SH-SY5Y (cell line): ENCODE data around the gene WDR53.

ENCODE experiments used
- GATA2 ChIP-seq: IDR thresholded peaks from 2 replicates; pipeline ENCODE4 v1.6.1; 2011; ENCODE audit warnings: mild to moderate bottlenecking, low read depth, low read length
- GATA3 ChIP-seq: IDR thresholded peaks from 2 replicates; pipeline ENCODE4 v1.6.1; 2011; ENCODE audit warnings: low read depth, mild to moderate bottlenecking, low read length, moderate library complexity

DNA sequence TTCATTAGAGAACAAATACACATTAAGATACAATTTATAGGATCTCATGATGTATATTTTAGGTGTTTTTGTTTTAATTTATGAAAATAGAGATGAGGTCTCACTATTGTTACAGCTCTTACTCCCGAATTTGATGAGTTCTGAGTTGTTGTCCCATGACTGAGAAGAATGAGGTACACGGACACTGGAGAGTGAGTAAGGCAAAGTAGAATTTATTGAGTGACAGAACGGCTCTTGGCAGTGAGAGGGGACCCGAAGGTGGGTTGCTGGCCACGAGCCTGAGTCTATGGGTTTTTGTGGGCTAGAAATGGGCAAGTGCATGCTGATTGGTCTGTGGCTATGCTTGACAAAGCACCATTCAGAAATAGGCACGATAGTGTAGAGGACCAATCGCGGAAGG is 61.7 kb downstream of the WDR53 start:
- TF ChIP-seq GATA2 (no peak), GATA3 (no peak)
